ENCODE results near the gene PRKCE. TPM values are rescaled to one million over a fixed set of nuclear protein-coding genes. Genes with fewer than 3 reads are reported as not detected.

Gene PRKCE
- total RNA-seq, 1 experiment from 2014 or later: 12.1 TPM

GRCh38 chr2:45806563-45807358, 155.3 kb downstream of the PRKCE start:
- H3K27me3 Mint-ChIP-seq (ENCODE audit: insufficient read depth, unreplicated experiment): no peaks in the 10 kb centered on the region

DNA sequence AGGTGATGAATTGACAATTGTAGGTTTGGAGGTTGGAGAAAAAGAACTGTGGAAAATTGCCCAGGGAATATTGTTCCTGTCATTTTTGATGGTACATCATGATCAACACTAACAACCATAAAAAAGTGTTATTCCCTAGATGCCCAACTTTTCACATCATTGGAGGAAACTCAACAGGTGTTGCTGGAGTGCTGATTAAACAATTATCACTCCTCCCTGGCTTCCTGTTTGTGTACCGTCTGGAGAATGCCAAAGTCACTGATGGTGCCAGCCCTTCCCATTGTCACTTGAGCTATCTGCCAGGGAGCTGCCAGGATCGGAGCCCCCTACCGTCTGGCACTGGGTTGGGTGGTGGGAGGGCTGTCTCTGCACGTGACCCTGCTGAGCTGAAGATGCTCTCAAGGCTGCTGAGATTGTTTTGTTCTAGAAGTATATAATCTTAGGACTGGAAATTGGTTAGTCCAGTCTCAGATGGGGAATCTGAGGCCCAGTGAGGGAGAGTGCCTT, 156.9 kb downstream of the PRKCE start:
- POLR2A ChIA-PET: no interaction called here
- intact Hi-C loops (cut with micrococcal nuclease): no loop called here
- H3K36me3 Mint-ChIP-seq (ENCODE audit: insufficient read depth, unreplicated experiment): no peaks in the 10 kb centered on the region

More at GRCh38 chr2:45806563-45807358, 155.3 kb downstream of the PRKCE start:
- intact Hi-C loops (cut with micrococcal nuclease): no loop called here
- BruUV-seq (replicated peaks): no TSS peak
- ChIA-PET POLR2A (interaction anchor here (0.6 to 2.2 kb wide), 3 partner anchors 9 to 67 kb away, joined by 4 read pairs; no protein-coding TSS in a partner anchor), CTCF (interaction anchor here (0.7 to 1.7 kb wide), 2 partner anchors 9 to 16 kb away, joined by 3 to 8 read pairs; no protein-coding TSS in a partner anchor)
- peaks cover 9% of the 10 kb centered on the region for H3K4me1 Mint-ChIP-seq (ENCODE audit: insufficient read depth, unreplicated experiment)
- H3K4me3 Mint-ChIP-seq (ENCODE audit: unreplicated experiment): no peak overlapping the region
- TF ChIP-seq, protein P1, sequence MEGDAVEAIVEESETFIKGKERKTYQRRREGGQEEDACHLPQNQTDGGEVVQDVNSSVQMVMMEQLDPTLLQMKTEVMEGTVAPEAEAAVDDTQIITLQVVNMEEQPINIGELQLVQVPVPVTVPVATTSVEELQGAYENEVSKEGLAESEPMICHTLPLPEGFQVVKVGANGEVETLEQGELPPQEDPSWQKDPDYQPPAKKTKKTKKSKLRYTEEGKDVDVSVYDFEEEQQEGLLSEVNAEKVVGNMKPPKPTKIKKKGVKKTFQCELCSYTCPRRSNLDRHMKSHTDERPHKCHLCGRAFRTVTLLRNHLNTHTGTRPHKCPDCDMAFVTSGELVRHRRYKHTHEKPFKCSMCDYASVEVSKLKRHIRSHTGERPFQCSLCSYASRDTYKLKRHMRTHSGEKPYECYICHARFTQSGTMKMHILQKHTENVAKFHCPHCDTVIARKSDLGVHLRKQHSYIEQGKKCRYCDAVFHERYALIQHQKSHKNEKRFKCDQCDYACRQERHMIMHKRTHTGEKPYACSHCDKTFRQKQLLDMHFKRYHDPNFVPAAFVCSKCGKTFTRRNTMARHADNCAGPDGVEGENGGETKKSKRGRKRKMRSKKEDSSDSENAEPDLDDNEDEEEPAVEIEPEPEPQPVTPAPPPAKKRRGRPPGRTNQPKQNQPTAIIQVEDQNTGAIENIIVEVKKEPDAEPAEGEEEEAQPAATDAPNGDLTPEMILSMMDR (IDR thresholded peaks at IDR 0.05; ENCODE audit: unreplicated experiment): no peak
- H3K27ac Mint-ChIP-seq (ENCODE audit: low read depth, unreplicated experiment): no peak overlapping the region
- DNase-seq (ENCODE audit: unreplicated experiment): no peak
- H3K36me3 Mint-ChIP-seq (ENCODE audit: insufficient read depth, unreplicated experiment): no peaks in the 10 kb centered on the region
- no peaks in the 10 kb centered on the region for H3K9me3 Mint-ChIP-seq (ENCODE audit: unreplicated experiment)

GRCh38 chr2:45809205-45809604, 157.7 kb downstream of the PRKCE start:
- Mint-ChIP-seq H3K36me3 (ENCODE audit: insufficient read depth, unreplicated experiment) (no peaks in the 10 kb centered on the region), H3K27me3 (ENCODE audit: insufficient read depth, unreplicated experiment) (no peaks in the 10 kb centered on the region), H3K4me1 (ENCODE audit: insufficient read depth, unreplicated experiment) (peaks cover 25% of the 10 kb centered on the region), H3K4me3 (ENCODE audit: unreplicated experiment) (no peak overlapping the region), H3K9me3 (ENCODE audit: unreplicated experiment) (no peaks in the 10 kb centered on the region), H3K27ac (ENCODE audit: low read depth, unreplicated experiment) (no peak overlapping the region)
- DNase-seq (ENCODE audit: unreplicated experiment): no peak
- CTCF ChIA-PET: interaction anchor here (0.7 to 1.2 kb wide), 2 partner anchors 12 to 195 kb away, joined by 3 read pairs; no protein-coding TSS in a partner anchor
- BruUV-seq (replicated peaks): no TSS peak
- intact Hi-C loops (cut with micrococcal nuclease): no loop called here
- POLR2A ChIA-PET: no interaction called here
- TF ChIP-seq, protein P1 (IDR thresholded peaks at IDR 0.05; ENCODE audit: unreplicated experiment): no peak

More for the DNA sequence above, 156.9 kb downstream of the PRKCE start:
- no peak overlapping the region for H3K4me3 Mint-ChIP-seq (ENCODE audit: unreplicated experiment)
- CTCF ChIA-PET: interaction anchor here (0.7 to 1.2 kb wide), 3 partner anchors 11 to 30 kb away, joined by 3 read pairs; no protein-coding TSS in a partner anchor
- H3K4me1 Mint-ChIP-seq (ENCODE audit: insufficient read depth, unreplicated experiment): peaks cover 23% of the 10 kb centered on the region
- DNase-seq (ENCODE audit: unreplicated experiment): no peak
- no peak overlapping the region for H3K27ac Mint-ChIP-seq (ENCODE audit: low read depth, unreplicated experiment)
- BruUV-seq (replicated peaks): no TSS peak
- no peaks in the 10 kb centered on the region for H3K9me3 Mint-ChIP-seq (ENCODE audit: unreplicated experiment)
- TF ChIP-seq, protein P1 (IDR thresholded peaks at IDR 0.05; ENCODE audit: unreplicated experiment): no peak
- no peaks in the 10 kb centered on the region for H3K27me3 Mint-ChIP-seq (ENCODE audit: insufficient read depth, unreplicated experiment)

GRCh38 chr2:45812011-45812500, 160.6 kb downstream of the PRKCE start:
- CTCF ChIA-PET: no interaction called here
- Mint-ChIP-seq H3K9me3 (ENCODE audit: unreplicated experiment) (no peaks in the 10 kb centered on the region), H3K4me3 (ENCODE audit: unreplicated experiment) (no peak overlapping the region), H3K36me3 (ENCODE audit: insufficient read depth, unreplicated experiment) (no peaks in the 10 kb centered on the region), H3K27me3 (ENCODE audit: insufficient read depth, unreplicated experiment) (no peaks in the 10 kb centered on the region), H3K4me1 (ENCODE audit: insufficient read depth, unreplicated experiment) (peaks cover 45% of the 10 kb centered on the region), H3K27ac (ENCODE audit: low read depth, unreplicated experiment) (peak overlapping the region; percentile 46)
- no TSS peak for BruUV-seq (replicated peaks)
- peak; percentile 75 for DNase-seq (ENCODE audit: unreplicated experiment)
- intact Hi-C loops (cut with micrococcal nuclease): no loop called here
- TF ChIP-seq, protein P1 (IDR thresholded peaks at IDR 0.05; ENCODE audit: unreplicated experiment): no peak
- POLR2A ChIA-PET: interaction anchor here (0.8 to 1.0 kb wide), 3 partner anchors 10 to 162 kb away, joined by 3 to 4 read pairs (median 3); no protein-coding TSS in a partner anchor

Data from MCF 10A (cell line).